WERI-Rb-1 (cell line): Measurements from ENCODE around the gene CCDC187.

ENCODE experiments used
- DNase-seq: peaks from one replicate; pipeline ENCODE4 v3.0.0-alpha.2; 2020
- H3K27ac ChIP-seq: fragments of 250-450 bp; sonication (Bioruptor Pico); 2 replicates; pipeline ENCODE4 v1.5.1; 2020; ENCODE audit warnings: mild to moderate bottlenecking, moderate library complexity
- H3K27me3 ChIP-seq: fragments of 250-450 bp; sonication (Bioruptor Pico); 2 replicates; pipeline ENCODE4 v1.5.1; 2021; ENCODE audit warnings: mild to moderate bottlenecking, low read depth, moderate library complexity; ENCODE audit not compliant: insufficient read depth, severe bottlenecking
- H3K36me3 ChIP-seq: fragments of 250-450 bp; sonication (Bioruptor Pico); 2 replicates; pipeline ENCODE4 v1.5.1; 2020; ENCODE audit warnings: mild to moderate bottlenecking, moderate library complexity
- H3K4me3 ChIP-seq: 2 replicates; pipeline ENCODE4 v1.5.1; 2011; ENCODE audit warnings: low read depth, mild to moderate bottlenecking, control low read depth, low read length
- H3K9me3 ChIP-seq: fragments of 250-450 bp; sonication (Bioruptor Pico); 2 replicates; pipeline ENCODE4 v1.5.1; 2021; ENCODE audit warnings: mild to moderate bottlenecking, moderate library complexity; ENCODE audit not compliant: severe bottlenecking
- CTCF ChIP-seq: IDR thresholded peaks from 2 replicates; pipeline ENCODE4 v1.5.1; 2011; ENCODE audit warnings: low read depth, mild to moderate bottlenecking, control low read depth, inconsistent platforms, low read length

CCDC187 gene

GRCh38 chr9:136243631-136244030 lies 60.3 kb downstream of the CCDC187 start:
- H3K27me3 ChIP-seq = no peaks in the 10 kb centered on the region
- H3K27ac ChIP-seq = peak overlapping the region; percentile 29
- H3K9me3 ChIP-seq = no peaks in the 10 kb centered on the region
- no peak overlapping the region for H3K4me3 ChIP-seq
- no peak for TF ChIP-seq CTCF
- H3K36me3 ChIP-seq = peaks cover 42% of the 10 kb centered on the region
- no peak for DNase-seq

GRCh38 chr9:136242918-136243525 lies 60.9 kb downstream of the CCDC187 start:
- no peak for DNase-seq
- H3K27me3 ChIP-seq = no peaks in the 10 kb centered on the region
- no peaks in the 10 kb centered on the region for H3K9me3 ChIP-seq
- TF ChIP-seq CTCF = peak; percentile 18; the same call in 1 of the 2 replicates
- H3K4me3 ChIP-seq = no peak overlapping the region
- H3K27ac ChIP-seq = no peak overlapping the region
- H3K36me3 ChIP-seq = peaks cover 44% of the 10 kb centered on the region

GRCh38 chr9:136242248-136242647 lies 61.6 kb downstream of the CCDC187 start:
- TF ChIP-seq CTCF = no peak
- Histone ChIP-seq H3K36me3 (peaks cover 48% of the 10 kb centered on the region), H3K27me3 (no peaks in the 10 kb centered on the region), H3K4me3 (no peak overlapping the region), H3K27ac (no peak overlapping the region), H3K9me3 (no peaks in the 10 kb centered on the region)
- no peak for DNase-seq

GRCh38 chr9:136241542-136241941 lies 62.4 kb downstream of the CCDC187 start:
- Histone ChIP-seq H3K27ac (no peak overlapping the region), H3K9me3 (no peaks in the 10 kb centered on the region), H3K4me3 (no peak overlapping the region), H3K27me3 (no peaks in the 10 kb centered on the region), H3K36me3 (peaks cover 49% of the 10 kb centered on the region)
- DNase-seq = no peak
- no peak for TF ChIP-seq CTCF

- no peak for DNase-seq
- Histone ChIP-seq H3K9me3 (no peaks in the 10 kb centered on the region), H3K36me3 (peaks cover 55% of the 10 kb centered on the region), H3K4me3 (no peak overlapping the region), H3K27ac (no peak overlapping the region), H3K27me3 (no peaks in the 10 kb centered on the region)
- no peak for TF ChIP-seq CTCF
These were observed 63.0 kb downstream of the CCDC187 start for GRCh38 chr9:136240941-136241340.

GRCh38 chr9:136239983-136240330 lies 63.9 kb downstream of the CCDC187 start:
- no peak for TF ChIP-seq CTCF
- H3K36me3 ChIP-seq = peaks cover 65% of the 10 kb centered on the region
- no peaks in the 10 kb centered on the region for H3K27me3 ChIP-seq
- no peak overlapping the region for H3K4me3 ChIP-seq
- no peak overlapping the region for H3K27ac ChIP-seq
- DNase-seq = no peak
- no peaks in the 10 kb centered on the region for H3K9me3 ChIP-seq
